Astrocyte (in vitro differentiated cells and primary cell): ENCODE measurements around the gene FAM174B.

Experiments
- CTCF ChIP-seq: IDR thresholded peaks from 2 replicates; pipeline ENCODE4 v1.5.1; 2011; ENCODE audit warnings: low read depth, mild to moderate bottlenecking, inconsistent platforms, low read length, moderate library complexity; ENCODE audit not compliant: insufficient read depth
- EZH2 ChIP-seq: IDR thresholded peaks from 2 replicates; pipeline ENCODE4 v1.6.1; 2012; ENCODE audit warnings: mild to moderate bottlenecking, low read length, inconsistent platforms; ENCODE audit not compliant: insufficient read depth

- TF ChIP-seq CTCF (no peak), EZH2 (no peak)
Measured at GRCh38 chr15:92619145-92620101, 36.2 kb downstream of the FAM174B start.
